ENCODE results near the gene ADAMTSL3. TPM values are rescaled to one million over a fixed set of nuclear protein-coding genes. Genes with fewer than 3 reads are reported as not detected.

ADAMTSL3 gene
- polyA plus RNA-seq, 1 donor from 2014 or later = 0.51 TPM

- Histone ChIP-seq H3F3A (ENCODE audit: insufficient read depth, low read length, poor library complexity, severe bottlenecking) (no peaks in the 10 kb centered on the region), H3K79me2 (replicated peaks; ENCODE audit: insufficient read depth, low read length) (no peaks in the 10 kb centered on the region), H3K9me3 (ENCODE audit: low read length) (no peaks in the 10 kb centered on the region), H3K27ac (ENCODE audit: low read length) (no peak overlapping the region), H3K9me2 (ENCODE audit: insufficient read depth, low read length) (no peaks in the 10 kb centered on the region), H3K36me3 (ENCODE audit: insufficient read depth, low read length) (no peaks in the 10 kb centered on the region), H3K4me3 (ENCODE audit: low read length) (no peak overlapping the region), H2AFZ (ENCODE audit: low read depth, low read length) (no peak overlapping the region), H3K9ac (ENCODE audit: low read length) (no peak overlapping the region), H3K4me2 (ENCODE audit: low read length) (no peak overlapping the region), H4K20me1 (ENCODE audit: insufficient read depth) (no peaks in the 10 kb centered on the region), H3K27me3 (ENCODE audit: insufficient read depth, low read depth, low read length) (peaks cover 23% of the 10 kb centered on the region)
- TF ChIP-seq EP300 (conservative IDR thresholded peaks at IDR 0.05; ENCODE audit: poor library complexity, severe bottlenecking) (no peak), POLR2AphosphoS5 (IDR thresholded peaks at IDR 0.05) (no peak), EZH2 (IDR thresholded peaks at IDR 0.05; ENCODE audit: borderline replicate concordance, insufficient read depth, low read length, poor library complexity, severe bottlenecking) (no peak), CTCF (IDR thresholded peaks at IDR 0.05; ENCODE audit: poor library complexity, severe bottlenecking) (no peak), RAD21 (conservative IDR thresholded peaks at IDR 0.05) (no peak), MXI1 (conservative IDR thresholded peaks at IDR 0.05; ENCODE audit: poor library complexity, severe bottlenecking) (no peak), SMC3 (conservative IDR thresholded peaks at IDR 0.05; ENCODE audit: poor library complexity) (no peak), TAF1 (IDR thresholded peaks at IDR 0.05; ENCODE audit: low read depth) (no peak)
- TF ChIP-seq, protein P1, sequence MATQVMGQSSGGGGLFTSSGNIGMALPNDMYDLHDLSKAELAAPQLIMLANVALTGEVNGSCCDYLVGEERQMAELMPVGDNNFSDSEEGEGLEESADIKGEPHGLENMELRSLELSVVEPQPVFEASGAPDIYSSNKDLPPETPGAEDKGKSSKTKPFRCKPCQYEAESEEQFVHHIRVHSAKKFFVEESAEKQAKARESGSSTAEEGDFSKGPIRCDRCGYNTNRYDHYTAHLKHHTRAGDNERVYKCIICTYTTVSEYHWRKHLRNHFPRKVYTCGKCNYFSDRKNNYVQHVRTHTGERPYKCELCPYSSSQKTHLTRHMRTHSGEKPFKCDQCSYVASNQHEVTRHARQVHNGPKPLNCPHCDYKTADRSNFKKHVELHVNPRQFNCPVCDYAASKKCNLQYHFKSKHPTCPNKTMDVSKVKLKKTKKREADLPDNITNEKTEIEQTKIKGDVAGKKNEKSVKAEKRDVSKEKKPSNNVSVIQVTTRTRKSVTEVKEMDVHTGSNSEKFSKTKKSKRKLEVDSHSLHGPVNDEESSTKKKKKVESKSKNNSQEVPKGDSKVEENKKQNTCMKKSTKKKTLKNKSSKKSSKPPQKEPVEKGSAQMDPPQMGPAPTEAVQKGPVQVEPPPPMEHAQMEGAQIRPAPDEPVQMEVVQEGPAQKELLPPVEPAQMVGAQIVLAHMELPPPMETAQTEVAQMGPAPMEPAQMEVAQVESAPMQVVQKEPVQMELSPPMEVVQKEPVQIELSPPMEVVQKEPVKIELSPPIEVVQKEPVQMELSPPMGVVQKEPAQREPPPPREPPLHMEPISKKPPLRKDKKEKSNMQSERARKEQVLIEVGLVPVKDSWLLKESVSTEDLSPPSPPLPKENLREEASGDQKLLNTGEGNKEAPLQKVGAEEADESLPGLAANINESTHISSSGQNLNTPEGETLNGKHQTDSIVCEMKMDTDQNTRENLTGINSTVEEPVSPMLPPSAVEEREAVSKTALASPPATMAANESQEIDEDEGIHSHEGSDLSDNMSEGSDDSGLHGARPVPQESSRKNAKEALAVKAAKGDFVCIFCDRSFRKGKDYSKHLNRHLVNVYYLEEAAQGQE (IDR thresholded peaks at IDR 0.05; ENCODE audit: borderline replicate concordance) = no peak
Observed at GRCh38 chr15:83659417-83659812, 5.5 kb downstream of the ADAMTSL3 start.

DNA sequence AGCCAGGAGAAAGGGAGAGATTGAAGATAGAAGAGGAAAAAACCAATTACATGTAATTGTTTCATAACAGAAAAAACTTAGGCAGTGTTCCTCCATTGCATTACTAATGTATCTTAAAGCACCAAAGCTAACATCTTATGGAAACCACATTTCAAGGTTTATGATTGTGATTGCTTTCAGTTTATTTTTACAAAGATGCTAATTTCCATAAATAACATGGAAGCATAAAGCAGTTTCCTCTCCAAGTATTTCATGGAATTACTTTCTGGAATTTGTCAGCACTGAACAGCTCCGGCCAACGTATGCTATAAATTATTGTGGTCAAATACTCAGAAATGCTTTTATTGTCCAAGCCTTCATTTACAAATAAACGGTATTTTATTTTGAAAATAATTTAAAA is 11.6 kb downstream of the ADAMTSL3 start:
- Histone ChIP-seq H2AFZ (ENCODE audit: low read depth, low read length) (no peak overlapping the region), H4K20me1 (ENCODE audit: insufficient read depth) (no peaks in the 10 kb centered on the region), H3K27ac (ENCODE audit: low read length) (no peak overlapping the region), H3F3A (ENCODE audit: insufficient read depth, low read length, poor library complexity, severe bottlenecking) (no peaks in the 10 kb centered on the region), H3K4me3 (ENCODE audit: low read length) (no peak overlapping the region), H3K9me2 (ENCODE audit: insufficient read depth, low read length) (no peaks in the 10 kb centered on the region), H3K9ac (ENCODE audit: low read length) (no peak overlapping the region), H3K36me3 (ENCODE audit: insufficient read depth, low read length) (no peaks in the 10 kb centered on the region), H3K27me3 (ENCODE audit: insufficient read depth, low read depth, low read length) (no peaks in the 10 kb centered on the region), H3K4me2 (ENCODE audit: low read length) (no peak overlapping the region), H3K9me3 (ENCODE audit: low read length) (no peaks in the 10 kb centered on the region), H3K79me2 (replicated peaks; ENCODE audit: insufficient read depth, low read length) (no peaks in the 10 kb centered on the region)
- TF ChIP-seq CTCF (IDR thresholded peaks at IDR 0.05; ENCODE audit: poor library complexity, severe bottlenecking) = no peak
- TF ChIP-seq, protein P1 (IDR thresholded peaks at IDR 0.05; ENCODE audit: borderline replicate concordance) = no peak

Data from neural cell (in vitro differentiated cells).